GM15510 (cell line): Measurements from ENCODE around the gene KDM3B.
A peak's percentile ranks its signal among the peaks of the same experiment; 100 is the strongest.

Source experiments
- POLR2A ChIP-seq: IDR thresholded peaks from 3 replicates; pipeline ENCODE4 v1.6.1; 2011; ENCODE audit warnings: borderline replicate concordance; ENCODE audit not compliant: insufficient read length; ENCODE audit errors: extremely low read depth

KDM3B gene, protein sequence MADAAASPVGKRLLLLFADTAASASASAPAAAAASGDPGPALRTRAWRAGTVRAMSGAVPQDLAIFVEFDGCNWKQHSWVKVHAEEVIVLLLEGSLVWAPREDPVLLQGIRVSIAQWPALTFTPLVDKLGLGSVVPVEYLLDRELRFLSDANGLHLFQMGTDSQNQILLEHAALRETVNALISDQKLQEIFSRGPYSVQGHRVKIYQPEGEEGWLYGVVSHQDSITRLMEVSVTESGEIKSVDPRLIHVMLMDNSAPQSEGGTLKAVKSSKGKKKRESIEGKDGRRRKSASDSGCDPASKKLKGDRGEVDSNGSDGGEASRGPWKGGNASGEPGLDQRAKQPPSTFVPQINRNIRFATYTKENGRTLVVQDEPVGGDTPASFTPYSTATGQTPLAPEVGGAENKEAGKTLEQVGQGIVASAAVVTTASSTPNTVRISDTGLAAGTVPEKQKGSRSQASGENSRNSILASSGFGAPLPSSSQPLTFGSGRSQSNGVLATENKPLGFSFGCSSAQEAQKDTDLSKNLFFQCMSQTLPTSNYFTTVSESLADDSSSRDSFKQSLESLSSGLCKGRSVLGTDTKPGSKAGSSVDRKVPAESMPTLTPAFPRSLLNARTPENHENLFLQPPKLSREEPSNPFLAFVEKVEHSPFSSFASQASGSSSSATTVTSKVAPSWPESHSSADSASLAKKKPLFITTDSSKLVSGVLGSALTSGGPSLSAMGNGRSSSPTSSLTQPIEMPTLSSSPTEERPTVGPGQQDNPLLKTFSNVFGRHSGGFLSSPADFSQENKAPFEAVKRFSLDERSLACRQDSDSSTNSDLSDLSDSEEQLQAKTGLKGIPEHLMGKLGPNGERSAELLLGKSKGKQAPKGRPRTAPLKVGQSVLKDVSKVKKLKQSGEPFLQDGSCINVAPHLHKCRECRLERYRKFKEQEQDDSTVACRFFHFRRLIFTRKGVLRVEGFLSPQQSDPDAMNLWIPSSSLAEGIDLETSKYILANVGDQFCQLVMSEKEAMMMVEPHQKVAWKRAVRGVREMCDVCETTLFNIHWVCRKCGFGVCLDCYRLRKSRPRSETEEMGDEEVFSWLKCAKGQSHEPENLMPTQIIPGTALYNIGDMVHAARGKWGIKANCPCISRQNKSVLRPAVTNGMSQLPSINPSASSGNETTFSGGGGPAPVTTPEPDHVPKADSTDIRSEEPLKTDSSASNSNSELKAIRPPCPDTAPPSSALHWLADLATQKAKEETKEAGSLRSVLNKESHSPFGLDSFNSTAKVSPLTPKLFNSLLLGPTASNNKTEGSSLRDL (N-terminal part only)

DNA sequence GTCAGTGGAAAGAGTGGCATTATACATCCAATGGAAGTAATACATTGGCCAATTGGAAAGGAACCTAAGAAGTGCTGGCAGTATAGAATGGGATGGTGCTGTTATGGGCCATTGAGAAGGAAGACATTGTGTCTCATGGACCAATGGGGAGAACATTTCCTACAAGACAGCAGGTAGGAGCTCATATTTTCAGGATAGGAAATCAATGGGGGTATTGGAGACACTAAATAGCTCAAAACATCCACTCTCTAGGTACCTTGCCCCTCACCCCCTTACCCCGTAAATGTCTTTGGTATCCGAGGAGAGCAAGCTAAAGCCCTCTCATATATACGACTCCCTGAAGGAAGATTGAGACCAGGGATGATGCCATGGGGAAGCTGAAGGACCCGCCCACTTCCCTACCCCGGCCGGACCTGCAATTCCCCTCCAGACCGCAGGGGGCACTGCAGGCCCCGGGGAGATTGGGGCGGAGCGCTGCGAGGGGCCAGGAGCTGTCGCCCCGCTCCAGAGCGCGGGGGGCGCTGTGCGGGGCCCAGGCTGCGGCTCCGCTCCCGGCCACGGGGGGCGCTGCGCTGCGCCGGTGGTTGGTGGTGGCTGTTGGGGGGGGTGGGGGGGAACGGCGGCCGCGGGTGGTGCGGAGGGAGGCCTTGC lies at the start of gene KDM3B:
KDM3B (plus strand) TSS at position 615 of the 651 bp plus-strand sequence. CDS start 111 bp downstream, outside the sequence.
- peak; percentile 40 for TF ChIP-seq POLR2A

DNA sequence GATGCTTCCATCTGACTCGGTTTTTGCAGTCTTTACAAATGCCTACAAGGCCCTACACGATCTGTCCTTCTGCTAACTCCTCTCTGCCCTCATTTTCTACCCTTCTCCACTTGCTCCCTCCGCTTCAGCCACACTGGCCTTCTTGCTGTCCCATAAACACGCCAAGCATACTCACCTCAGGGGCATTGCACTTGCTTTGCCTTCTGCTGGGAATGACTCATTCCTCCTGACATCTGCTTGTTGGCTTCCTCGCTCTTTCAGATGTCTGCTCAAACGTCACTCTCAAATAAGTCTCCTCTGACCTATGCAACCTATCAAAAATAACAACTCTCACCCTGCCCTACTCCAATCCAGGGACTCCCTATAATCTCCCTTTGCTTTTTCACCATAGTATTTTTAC lies 49.1 kb upstream of the KDM3B start:
- TF ChIP-seq POLR2A = no peak

DNA sequence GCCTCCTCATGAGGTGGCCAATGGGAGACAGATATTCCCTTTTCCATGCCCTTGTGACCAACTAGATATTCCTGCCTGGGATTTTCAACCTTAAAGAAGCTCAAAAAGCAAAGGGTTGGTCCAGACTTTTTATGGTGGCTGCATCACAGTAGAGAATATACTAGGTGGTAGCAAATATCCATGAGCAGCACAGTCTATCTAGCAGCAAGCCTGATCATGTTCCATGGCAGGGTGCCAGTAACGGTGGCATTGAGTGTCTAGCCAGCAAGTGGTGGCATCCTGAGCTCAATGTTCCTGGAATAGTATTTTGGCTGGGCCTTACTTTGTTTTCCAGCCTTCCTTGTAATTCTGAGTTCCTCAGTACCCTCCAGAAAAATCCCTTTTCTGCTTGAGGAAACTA lies 46.7 kb upstream of the KDM3B start:
- no peak for TF ChIP-seq POLR2A

DNA sequence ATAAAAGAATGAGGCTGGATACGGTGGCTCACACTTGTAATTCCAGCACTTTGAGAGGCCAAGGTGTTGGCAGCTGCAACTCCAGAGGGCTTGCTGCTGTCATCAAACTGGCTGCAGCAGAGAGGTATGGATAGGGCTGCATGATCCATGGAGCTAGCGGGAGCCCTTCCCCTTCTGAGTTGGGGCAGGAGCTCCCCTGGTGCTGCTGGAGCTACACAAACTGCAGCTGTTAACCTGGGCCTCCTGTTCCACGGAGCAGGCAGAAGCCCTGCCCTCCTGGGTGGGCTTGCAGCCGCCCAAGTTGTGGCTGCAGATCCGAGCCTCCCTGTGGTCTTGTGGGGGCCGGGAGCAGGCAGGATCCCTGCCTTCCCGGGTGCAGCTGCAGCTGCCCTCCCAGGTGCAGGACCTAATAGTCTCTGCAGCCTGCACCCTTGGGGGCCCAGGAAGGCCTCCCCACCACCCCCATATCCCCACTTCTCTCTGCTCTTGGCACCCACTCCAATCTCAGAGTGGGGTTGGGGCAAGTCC lies 36.7 kb upstream of the KDM3B start:
- TF ChIP-seq POLR2A = no peak

GRCh38 chr5:138316355-138316754 lies 36.1 kb upstream of the KDM3B start:
- no peak for TF ChIP-seq POLR2A

GRCh38 chr5:138330813-138331448 lies 21.6 kb upstream of the KDM3B start:
- TF ChIP-seq POLR2A = no peak

GRCh38 chr5:138331449-138332368 lies 20.8 kb upstream of the KDM3B start, which contains the start of gene CDC25C:
Gene CDC25C (minus strand): TSS chr5:138331804. CDS start chr5:138331180, 624 bp downstream.
- TF ChIP-seq POLR2A = peak; percentile 72

DNA sequence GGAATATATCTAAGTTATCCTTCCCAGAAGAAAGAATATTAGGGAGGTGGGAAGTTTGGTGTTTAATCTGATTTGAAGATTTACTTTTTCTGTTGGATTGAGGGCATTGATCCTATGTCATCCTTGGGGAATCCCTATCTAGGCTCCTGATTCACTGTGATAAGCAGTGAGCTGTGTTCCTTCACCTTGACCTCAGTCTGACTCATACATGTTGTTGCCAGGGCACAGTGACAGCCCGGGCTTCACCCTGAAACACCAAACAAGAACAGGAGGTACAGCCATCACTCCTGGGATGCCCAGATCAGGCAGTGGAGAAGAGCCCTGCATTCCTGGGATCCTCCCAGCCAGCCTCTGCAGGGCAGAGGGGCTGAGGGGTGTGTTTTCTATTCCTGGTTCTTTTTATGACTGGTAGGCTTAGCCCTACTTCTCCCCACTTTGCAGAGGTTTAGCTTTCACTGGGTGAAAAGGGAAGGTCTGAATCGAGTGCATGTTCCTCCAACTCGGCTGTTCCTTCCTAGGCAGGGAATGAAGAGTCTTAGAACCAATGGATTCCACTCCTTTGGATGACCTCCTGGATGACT lies 17.5 kb upstream of the KDM3B start:
- TF ChIP-seq POLR2A = no peak

- no peak for TF ChIP-seq POLR2A
Measured at GRCh38 chr5:138336952-138337684, 15.4 kb upstream of the KDM3B start.

DNA sequence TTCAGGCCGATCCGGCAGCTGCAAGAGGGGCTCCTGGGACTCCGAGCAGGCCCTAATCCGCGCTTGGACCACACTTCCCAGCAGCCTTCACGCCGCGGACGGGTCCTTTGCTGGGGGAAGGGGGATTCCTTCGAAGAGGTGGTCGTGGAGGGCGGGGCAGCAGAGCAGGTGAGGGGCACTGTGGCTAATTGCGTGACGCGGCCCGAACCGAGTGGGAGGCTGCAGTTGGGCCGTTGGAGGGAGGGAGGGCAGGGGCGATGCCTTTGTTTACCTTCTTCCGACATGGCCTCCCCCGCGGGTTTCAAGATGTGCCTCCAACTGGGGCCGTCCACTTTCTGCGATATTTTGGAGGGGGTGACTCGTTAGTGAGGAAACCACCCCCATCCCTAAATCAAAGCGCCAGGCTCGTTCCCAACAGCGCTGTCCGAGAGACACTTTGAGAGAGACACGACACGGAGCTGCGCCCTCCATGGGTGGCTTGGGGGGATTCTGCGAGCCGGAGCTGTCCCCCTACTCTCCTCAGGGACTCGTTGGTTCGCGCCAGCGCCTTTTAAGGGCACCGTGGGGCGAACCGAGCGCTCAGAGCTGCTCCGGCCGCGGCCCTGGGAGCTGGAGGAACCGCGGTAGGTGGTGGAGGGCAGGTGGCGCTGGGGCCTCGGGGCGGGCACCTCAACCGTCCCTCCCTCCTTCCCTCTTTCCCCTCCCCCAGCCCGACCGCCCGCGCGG lies 14.6 kb upstream of the KDM3B start, which contains the start of gene FAM53C:
FAM53C (plus strand) TSS at position 582 of the 726 bp plus-strand sequence. CDS start 3,070 bp downstream, outside the sequence.
- peak; percentile 100 for TF ChIP-seq POLR2A
